Hepatocyte (in vitro differentiated cells): Measurements from ENCODE around the gene ZBTB7B. TPM values are rescaled to one million over a fixed set of nuclear protein-coding genes. Genes with fewer than 3 reads are reported as not detected.

Source experiments
- DNase-seq: peaks from one replicate; pipeline ENCODE4 v3.0.0-alpha.2; 2016; ENCODE audit warnings: low spot score
- H2AFZ ChIP-seq: fragments of 200-600 bp; sonication (generic); 2 replicates; pipeline ENCODE4 v1.6.0; 2016; ENCODE audit warnings: antibody characterized with exemption, mild to moderate bottlenecking
- H3K27ac ChIP-seq: fragments of 200-600 bp; sonication (generic); 2 replicates; pipeline ENCODE4 v1.5.1; 2016; ENCODE audit warnings: mild to moderate bottlenecking
- H3K27me3 ChIP-seq: fragments of 200-600 bp; sonication (generic); 2 replicates; pipeline ENCODE4 v1.6.1; 2016
- H3K36me3 ChIP-seq: fragments of 200-600 bp; sonication (generic); replicated peaks from 2 replicates; pipeline ENCODE4 v1.5.1; 2016; ENCODE audit warnings: low read depth; ENCODE audit not compliant: insufficient read depth
- H3K4me1 ChIP-seq: fragments of 200-600 bp; sonication (generic); 2 replicates; pipeline ENCODE4 v1.5.1; 2016; ENCODE audit warnings: mild to moderate bottlenecking, moderate library complexity; ENCODE audit not compliant: insufficient read depth
- H3K4me2 ChIP-seq: fragments of 200-600 bp; sonication (generic); 2 replicates; pipeline ENCODE4 v1.6.0; 2016
- H3K4me3 ChIP-seq: fragments of 200-600 bp; sonication (generic); 2 replicates; pipeline ENCODE4 v1.5.1; 2016; ENCODE audit warnings: mild to moderate bottlenecking
- H3K79me2 ChIP-seq: fragments of 200-600 bp; sonication (generic); 2 replicates; pipeline ENCODE4 v1.6.0; 2017; ENCODE audit warnings: mild to moderate bottlenecking
- H3K9me2 ChIP-seq: fragments of 200-600 bp; sonication (generic); replicated peaks from 2 replicates; pipeline ENCODE4 v1.6.0; 2017; ENCODE audit warnings: mild to moderate bottlenecking; ENCODE audit not compliant: insufficient read depth
- H3K9me3 ChIP-seq: fragments of 200-600 bp; sonication (generic); 2 replicates; pipeline ENCODE4 v1.5.1; 2016; ENCODE audit warnings: low read depth, mild to moderate bottlenecking
- H4K20me1 ChIP-seq: fragments of 200-600 bp; sonication (generic); 2 replicates; pipeline ENCODE4 v1.6.0; 2016; ENCODE audit warnings: mild to moderate bottlenecking; ENCODE audit not compliant: insufficient read depth, poor library complexity, severe bottlenecking
- CTCF ChIP-seq: fragments of 200-600 bp; sonication (generic); IDR thresholded peaks from 2 replicates; pipeline ENCODE4 v1.5.1; 2016; ENCODE audit warnings: antibody characterized with exemption, mild to moderate bottlenecking; ENCODE audit not compliant: poor library complexity
- EZH2 ChIP-seq: fragments of 200-600 bp; sonication (generic); IDR thresholded peaks from 2 replicates; pipeline ENCODE4 v1.6.1; 2016; ENCODE audit warnings: antibody characterized with exemption, mild to moderate bottlenecking, borderline replicate concordance
- EZH2phosphoT487 ChIP-seq: fragments of 200-600 bp; sonication (generic); IDR thresholded peaks from one replicate; pipeline ENCODE4 v1.6.1; 2018; ENCODE audit warnings: antibody characterized with exemption, mild to moderate bottlenecking, low read depth, moderate library complexity; ENCODE audit not compliant: unreplicated experiment, severe bottlenecking
- WGBS: methylation state at CpG from one replicate; pipeline ENCODE4 v1.1.6; 2016; ENCODE audit warnings: low lambda C conversion rate; ENCODE audit errors: missing lambda C conversion rate; 5-methylcytosine and 5-hydroxymethylcytosine counted together
- polyA plus RNA-seq: library from polyadenylated mRNA; unstranded; fragments of >200 nt; fragmentation: Nextera tagmentation; extraction: Ambion mirVana; gene quantifications from 2 replicates; pipeline ENCODE4 v1.2.1, GENCODE V29; 2016
- total RNA-seq: library from RNA; depleted of rRNA; stranded (reverse); fragments of >200 nt; gene quantifications from 2 replicates; pipeline ENCODE4 v1.2.3, GENCODE V29; 2014

ZBTB7B gene
- total and polyA plus RNA-seq, 2 experiments from 2014 or later, result 13.3 to 29.2 TPM

GRCh38 chr1:155052439-155053395 lies 50.1 kb downstream of the ZBTB7B start:
- H3K4me3 ChIP-seq, result no peak overlapping the region
- H2AFZ ChIP-seq, result no peak overlapping the region
- no peaks in the 10 kb centered on the region for H3K27me3 ChIP-seq
- H3K4me2 ChIP-seq, result peak overlapping the region; percentile 93
- peaks cover 25% of the 10 kb centered on the region for H3K4me1 ChIP-seq
- no peaks in the 10 kb centered on the region for H3K79me2 ChIP-seq
- no peak overlapping the region for H3K27ac ChIP-seq
- peak; percentile 10 for TF ChIP-seq CTCF
- no peak for TF ChIP-seq EZH2
- TF ChIP-seq EZH2phosphoT487, result no peak
- no peaks in the 10 kb centered on the region for H3K9me3 ChIP-seq
- no peaks in the 10 kb centered on the region for H3K36me3 ChIP-seq
- no peaks in the 10 kb centered on the region for H3K9me2 ChIP-seq
- DNase-seq, result no peak
- no peaks in the 10 kb centered on the region for H4K20me1 ChIP-seq
- WGBS, result 69% methylated on average over 12 of the region's 12 CpGs

GRCh38 chr1:155053531-155054105 lies 51.0 kb downstream of the ZBTB7B start:
- no peaks in the 10 kb centered on the region for H3K79me2 ChIP-seq
- H3K36me3 ChIP-seq, result no peaks in the 10 kb centered on the region
- H3K4me3 ChIP-seq, result no peak overlapping the region
- peaks cover 25% of the 10 kb centered on the region for H3K4me1 ChIP-seq
- DNase-seq, result no peak
- 89% methylated on average over 7 of the region's 7 CpGs for WGBS
- H3K27ac ChIP-seq, result no peak overlapping the region
- H2AFZ ChIP-seq, result no peak overlapping the region
- no peak for TF ChIP-seq CTCF
- TF ChIP-seq EZH2phosphoT487, result no peak
- TF ChIP-seq EZH2, result no peak
- H3K27me3 ChIP-seq, result no peaks in the 10 kb centered on the region
- H3K4me2 ChIP-seq, result no peak overlapping the region
- H3K9me2 ChIP-seq, result no peaks in the 10 kb centered on the region
- H4K20me1 ChIP-seq, result no peaks in the 10 kb centered on the region
- H3K9me3 ChIP-seq, result no peaks in the 10 kb centered on the region

GRCh38 chr1:155057104-155057503 lies 54.5 kb downstream of the ZBTB7B start:
- 89% methylated on average over 8 of the region's 8 CpGs for WGBS
- H4K20me1 ChIP-seq, result no peaks in the 10 kb centered on the region
- peaks cover 12% of the 10 kb centered on the region for H3K4me1 ChIP-seq
- no peaks in the 10 kb centered on the region for H3K9me3 ChIP-seq
- no peak for DNase-seq
- TF ChIP-seq EZH2phosphoT487, result no peak
- TF ChIP-seq EZH2, result no peak
- no peak for TF ChIP-seq CTCF
- H3K9me2 ChIP-seq, result no peaks in the 10 kb centered on the region
- no peaks in the 10 kb centered on the region for H3K27me3 ChIP-seq
- H2AFZ ChIP-seq, result no peak overlapping the region
- no peaks in the 10 kb centered on the region for H3K79me2 ChIP-seq
- no peak overlapping the region for H3K27ac ChIP-seq
- no peak overlapping the region for H3K4me2 ChIP-seq
- no peaks in the 10 kb centered on the region for H3K36me3 ChIP-seq
- H3K4me3 ChIP-seq, result no peak overlapping the region
